Activated B cell treated with CpG ODN at 0.5 μM for 24 hours (primary cell): ENCODE measurements around the gene GLYAT. TPM values are rescaled to one million over a fixed set of nuclear protein-coding genes. Genes with fewer than 3 reads are reported as not detected.
"Not testable (repeated sequence)": the region's sequence is repeated elsewhere in the genome, so short reads cannot be mapped to it uniquely, and the experiment has no call there.

Source experiments
- ATAC-seq: fragments of 200-7000 bp; cut with Tn5 transposase; one replicate; pipeline ENCODE4 v1.10.0; 2021; ENCODE audit warnings: low read depth, mild to moderate bottlenecking, moderate library complexity
- CTCF ChIA-PET: fragments of 350-600 bp; sonication (Branson Sonifier 250); formaldehyde crosslinking; loops from one replicate; lab custom pipeline; 2021; ENCODE audit warnings: antibody characterized with exemption; lab: Charles Lee
- POLR2A ChIA-PET: fragments of 350-600 bp; sonication (Branson Sonifier 250); formaldehyde crosslinking; loops from one replicate; lab custom pipeline; 2021; ENCODE audit warnings: antibody characterized with exemption; lab: Charles Lee
- DNase-seq: peaks from one replicate; pipeline ENCODE4 v3.0.0; 2022
- H3K27ac Mint-ChIP-seq: one replicate; pipeline ENCODE4 v1.8.0; 2020; ENCODE audit warnings: mixed read lengths
- H3K27me3 Mint-ChIP-seq: one replicate; pipeline ENCODE4 v1.8.0; 2021; ENCODE audit warnings: mixed read lengths
- H3K36me3 Mint-ChIP-seq: one replicate; pipeline ENCODE4 v1.8.0; 2021; ENCODE audit warnings: low read depth, mixed read lengths
- H3K4me1 Mint-ChIP-seq: one replicate; pipeline ENCODE4 v1.8.0; 2021; ENCODE audit warnings: mixed read lengths
- H3K4me3 Mint-ChIP-seq: one replicate; pipeline ENCODE4 v1.8.0; 2020; ENCODE audit warnings: mild to moderate bottlenecking, mixed read lengths
- H3K9me3 Mint-ChIP-seq: one replicate; pipeline ENCODE4 v1.8.0; 2020; ENCODE audit warnings: mixed read lengths
- CTCF ChIP-seq: fragments of 200-600 bp; IDR thresholded peaks from one replicate; pipeline ENCODE4 v1.8.0; 2022; ENCODE audit warnings: antibody characterized with exemption, mild to moderate bottlenecking
- intact Hi-C: fragments of 100-400 bp; cut with micrococcal nuclease; formaldehyde crosslinking; loops from one replicate; pipeline ENCODE4 v1.15.1; 2024
- total RNA-seq: library from RNA; stranded (reverse); gene quantifications from 2 replicates; pipeline ENCODE4 v1.2.3, GENCODE V29; 2022

GLYAT gene
- total RNA-seq, 1 donor from 2014 or later = not detected

DNA sequence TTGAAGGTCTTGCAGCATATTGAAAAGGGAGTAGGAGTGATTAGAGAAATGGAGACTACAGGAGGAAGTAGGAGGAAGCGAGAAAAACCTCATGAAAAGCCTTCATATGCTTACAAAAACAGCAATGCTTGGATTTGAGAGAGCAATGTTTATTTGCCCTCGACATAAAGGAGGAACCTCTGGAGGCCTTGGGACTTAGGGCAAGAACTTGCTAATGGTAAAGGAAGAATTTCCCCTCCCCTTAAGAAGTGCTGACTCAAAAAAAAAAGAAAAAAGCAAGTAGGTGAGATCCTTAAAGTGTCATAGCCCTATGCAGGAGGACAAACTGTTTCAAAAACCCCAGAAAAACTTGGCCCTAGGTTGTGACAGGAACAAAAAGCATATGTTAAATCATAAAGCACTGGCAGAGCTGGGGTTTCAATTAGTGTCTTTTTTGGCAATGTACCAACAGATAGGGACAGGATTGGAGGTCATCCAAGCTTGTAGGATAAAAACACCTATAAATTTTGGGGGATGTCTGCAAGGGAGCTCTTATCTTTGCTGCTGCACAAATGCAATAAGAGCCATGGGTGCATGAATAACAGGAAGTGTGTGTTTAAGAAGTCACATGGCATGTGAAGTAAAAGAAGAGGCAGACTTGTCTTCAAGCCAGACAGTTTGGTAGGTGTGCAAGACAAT lies 4.9 kb downstream of the GLYAT start:
- H3K4me1 Mint-ChIP-seq = peaks cover 14% of the 10 kb centered on the region
- H3K4me3 Mint-ChIP-seq = no peak overlapping the region
- DNase-seq = no peak
- ChIA-PET POLR2A (no interaction called here), CTCF (interaction anchor here (0.8 kb wide), 1 partner anchor 238 kb away, joined by 3 read pairs; no protein-coding TSS in a partner anchor)
- no peak for TF ChIP-seq CTCF
- H3K27ac Mint-ChIP-seq = peak overlapping the region; percentile 25
- intact Hi-C loops = no loop called here
- H3K27me3 Mint-ChIP-seq = no peaks in the 10 kb centered on the region
- ATAC-seq = no peak
- H3K9me3 Mint-ChIP-seq = no peaks in the 10 kb centered on the region
- no peaks in the 10 kb centered on the region for H3K36me3 Mint-ChIP-seq

DNA sequence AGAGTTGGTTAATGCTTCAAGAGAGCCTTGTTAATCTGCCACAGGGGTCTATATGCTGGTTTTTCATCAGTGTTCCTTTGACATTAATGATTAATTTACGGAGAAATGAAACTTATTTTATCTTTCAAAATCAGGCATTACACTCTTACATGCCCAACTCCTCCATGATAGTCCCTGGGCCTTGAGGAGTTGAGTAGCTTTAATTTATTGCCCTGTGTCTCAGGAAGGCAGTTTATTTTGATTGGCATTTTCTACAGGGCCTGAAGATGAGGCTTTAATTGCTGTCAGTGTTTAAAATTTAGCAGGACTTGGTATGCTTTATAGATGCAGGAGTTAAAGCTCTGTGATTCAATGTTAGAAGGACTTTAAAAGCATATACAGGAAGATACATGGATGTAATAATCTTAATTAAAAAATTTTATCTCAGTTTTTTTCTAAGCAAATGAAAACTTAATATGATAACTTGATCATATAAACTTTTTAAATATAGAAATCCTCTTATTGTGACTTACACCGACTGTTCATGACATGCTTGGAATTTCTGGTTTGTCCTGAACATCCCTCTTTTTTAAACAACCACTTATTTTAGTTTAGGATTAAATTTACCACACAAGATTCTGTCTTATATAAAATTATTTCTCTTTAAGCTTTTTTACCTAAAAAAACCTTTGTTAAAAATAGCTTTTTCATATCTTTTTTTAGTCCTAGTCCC lies 12.2 kb downstream of the GLYAT start:
- ATAC-seq (no peak), DNase-seq (no peak)
- Mint-ChIP-seq H3K27ac (no peak overlapping the region), H3K9me3 (peaks cover 4% of the 10 kb centered on the region), H3K4me1 (no peaks in the 10 kb centered on the region), H3K36me3 (no peaks in the 10 kb centered on the region), H3K27me3 (no peaks in the 10 kb centered on the region), H3K4me3 (no peak overlapping the region)
- TF ChIP-seq CTCF = no peak
- intact Hi-C loops = no loop called here
- POLR2A ChIA-PET = no interaction called here
- CTCF ChIA-PET = no interaction called here

DNA sequence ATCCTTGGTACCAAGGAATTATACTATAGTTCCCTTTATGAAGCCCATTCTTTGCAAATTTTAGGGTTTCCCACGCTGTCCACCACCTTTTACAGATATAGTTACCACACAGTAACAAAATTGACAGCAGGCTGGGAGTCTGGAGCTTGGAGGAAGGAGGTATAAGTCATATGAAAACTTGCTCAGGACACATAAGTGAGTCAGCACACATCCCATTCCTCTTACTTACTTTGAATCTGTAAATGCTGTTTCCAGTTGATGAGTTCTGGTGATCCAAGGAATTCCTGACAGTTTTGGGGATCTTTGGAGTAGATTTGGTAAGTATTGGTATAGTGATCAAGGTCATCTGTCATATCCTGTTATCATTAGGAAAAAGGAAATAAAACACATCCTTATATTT lies 19.2 kb downstream of the GLYAT start:
- ChIA-PET CTCF (no interaction called here), POLR2A (no interaction called here)
- no peaks in the 10 kb centered on the region for H3K36me3 Mint-ChIP-seq
- intact Hi-C loops = no loop called here
- ATAC-seq (no peak), DNase-seq (no peak)
- no peak for TF ChIP-seq CTCF
- no peaks in the 10 kb centered on the region for H3K9me3 Mint-ChIP-seq
- H3K27ac Mint-ChIP-seq = no peak overlapping the region
- H3K27me3 Mint-ChIP-seq = no peaks in the 10 kb centered on the region
- no peaks in the 10 kb centered on the region for H3K4me1 Mint-ChIP-seq
- no peak overlapping the region for H3K4me3 Mint-ChIP-seq

DNA sequence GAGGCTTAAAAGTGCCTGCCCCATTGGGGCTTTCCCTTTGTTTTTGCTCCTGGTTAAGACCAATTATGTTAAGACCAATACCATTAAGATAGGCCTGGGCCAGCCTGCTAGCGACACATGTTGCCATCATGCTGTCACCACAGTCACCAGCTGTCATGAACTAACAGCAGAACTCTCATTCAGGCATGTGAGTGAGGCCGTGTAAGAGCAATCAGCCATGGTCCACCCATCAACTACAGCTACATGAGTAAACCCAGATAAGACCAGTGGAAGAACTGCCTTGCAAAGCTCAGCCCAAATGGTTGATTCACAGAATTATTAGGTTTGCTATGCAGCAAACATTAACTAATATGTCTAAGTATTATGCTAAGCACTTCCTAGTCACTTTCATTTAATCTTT lies 19.9 kb downstream of the GLYAT start:
- no peak for ATAC-seq
- no peaks in the 10 kb centered on the region for H3K36me3 Mint-ChIP-seq
- H3K9me3 Mint-ChIP-seq = no peaks in the 10 kb centered on the region
- no peaks in the 10 kb centered on the region for H3K27me3 Mint-ChIP-seq
- no peaks in the 10 kb centered on the region for H3K4me1 Mint-ChIP-seq
- no peak overlapping the region for H3K27ac Mint-ChIP-seq
- ChIA-PET POLR2A (no interaction called here), CTCF (no interaction called here)
- no peak for TF ChIP-seq CTCF
- H3K4me3 Mint-ChIP-seq = no peak overlapping the region
- intact Hi-C loops = no loop called here
- DNase-seq = no peak

- intact Hi-C loops = no loop called here
- H3K27me3 Mint-ChIP-seq = peaks cover 9% of the 10 kb centered on the region
- no peak overlapping the region for H3K27ac Mint-ChIP-seq
- ChIA-PET POLR2A (no interaction called here), CTCF (no interaction called here)
- TF ChIP-seq CTCF = no peak
- H3K4me3 Mint-ChIP-seq = no peak overlapping the region
- peaks cover 3% of the 10 kb centered on the region for H3K9me3 Mint-ChIP-seq
- no peaks in the 10 kb centered on the region for H3K4me1 Mint-ChIP-seq
- DNase-seq (no peak), ATAC-seq (no peak)
- H3K36me3 Mint-ChIP-seq = no peaks in the 10 kb centered on the region
Measured at GRCh38 chr11:58707767-58708166, 24.0 kb downstream of the GLYAT start.

DNA sequence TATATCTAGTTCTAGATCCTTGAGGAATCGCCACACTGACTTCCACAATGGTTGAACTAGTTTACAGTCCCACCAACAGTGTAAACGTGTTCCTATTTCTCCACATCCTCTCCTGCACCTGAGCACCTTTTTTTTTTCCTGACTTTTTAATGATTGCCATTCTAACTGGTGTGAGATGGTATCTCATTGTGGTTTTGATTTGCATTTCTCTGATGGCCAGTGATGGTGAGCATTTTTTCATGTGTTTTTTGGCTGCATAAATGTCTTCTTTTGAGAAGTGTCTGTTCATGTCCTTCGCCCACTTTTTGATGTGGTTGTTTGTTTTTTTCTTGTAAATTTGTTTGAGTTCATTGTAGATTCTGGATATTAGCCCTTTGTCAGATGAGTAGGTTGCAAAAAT lies 34.9 kb downstream of the GLYAT start:
- H3K27ac Mint-ChIP-seq, ATAC-seq, H3K4me3 Mint-ChIP-seq, intact Hi-C loops, CTCF ChIA-PET, H3K36me3 Mint-ChIP-seq, DNase-seq, H3K9me3 Mint-ChIP-seq, H3K4me1 Mint-ChIP-seq, POLR2A ChIA-PET: not testable (repeated sequence)
- peaks cover 12% of the 10 kb centered on the region for H3K27me3 Mint-ChIP-seq
